GM12864 (cell line): ENCODE results near the gene ANXA2R.
"Not testable (repeated sequence)": the region's sequence is repeated elsewhere in the genome, so short reads cannot be mapped to it uniquely, and the experiment has no call there.

Source experiments
- DNase-seq: peaks from one replicate; pipeline ENCODE4 v3.0.0-alpha.2; 2011; ENCODE audit warnings: low read depth
- H3K4me3 ChIP-seq: 2 replicates; pipeline ENCODE4 v1.5.1; 2011; ENCODE audit warnings: mild to moderate bottlenecking, low read depth, low read length, control low read depth
- TF ChIP-seq, protein P1 (sequence below): IDR thresholded peaks from 2 replicates; pipeline ENCODE4 v1.5.1; 2011; ENCODE audit warnings: low read depth, mild to moderate bottlenecking, moderate library complexity, low read length, control low read depth, inconsistent platforms; ENCODE audit errors: missing control alignments

The ANXA2R gene, protein sequence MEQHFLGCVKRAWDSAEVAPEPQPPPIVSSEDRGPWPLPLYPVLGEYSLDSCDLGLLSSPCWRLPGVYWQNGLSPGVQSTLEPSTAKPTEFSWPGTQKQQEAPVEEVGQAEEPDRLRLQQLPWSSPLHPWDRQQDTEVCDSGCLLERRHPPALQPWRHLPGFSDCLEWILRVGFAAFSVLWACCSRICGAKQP

DNA sequence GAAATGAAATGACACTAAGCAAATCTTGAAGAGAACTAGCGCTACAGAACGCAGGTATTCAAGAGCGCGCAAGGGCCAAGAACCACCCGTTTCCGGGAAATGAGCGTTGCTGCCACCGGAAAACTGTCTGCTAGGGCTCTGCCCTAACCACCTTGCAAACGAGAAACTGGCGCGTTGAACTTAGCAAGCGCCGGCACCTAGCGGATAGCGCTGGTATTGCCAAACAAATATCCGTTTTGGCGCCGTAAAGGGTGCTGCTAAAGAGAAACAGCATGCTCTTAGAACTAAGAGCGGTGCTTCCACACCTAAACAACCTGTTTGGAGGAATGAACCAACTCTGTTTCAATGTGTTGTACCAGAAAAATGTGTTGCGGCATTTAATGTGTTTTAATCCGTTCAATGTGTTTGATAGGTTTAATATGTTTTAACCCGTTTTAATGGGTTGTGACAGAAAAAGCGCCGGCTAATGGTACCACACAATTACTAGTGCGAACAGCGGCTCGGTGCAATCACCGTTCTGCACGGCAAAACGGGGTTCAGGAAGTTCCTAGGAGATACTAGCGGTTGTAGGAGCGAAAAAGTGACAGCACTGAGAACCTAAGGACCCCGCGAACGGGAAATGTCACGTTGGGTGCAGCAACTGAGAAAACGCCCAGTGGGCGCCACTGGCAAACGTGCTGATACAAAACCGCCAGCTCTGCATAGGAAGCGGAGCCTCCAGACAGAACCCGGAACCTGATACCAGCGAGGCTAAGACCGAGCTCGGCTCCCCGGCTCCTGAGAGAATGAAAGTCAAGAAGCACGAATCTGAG, at the start of gene ANXA2R:
TSS of gene ANXA2R (minus strand) at position 33 of the 812 bp plus-strand sequence. CDS start 273 bp downstream, outside the sequence.
- peak within 1 kb of the TSS; percentile 60 for H3K4me3 ChIP-seq
- TF ChIP-seq, protein P1, sequence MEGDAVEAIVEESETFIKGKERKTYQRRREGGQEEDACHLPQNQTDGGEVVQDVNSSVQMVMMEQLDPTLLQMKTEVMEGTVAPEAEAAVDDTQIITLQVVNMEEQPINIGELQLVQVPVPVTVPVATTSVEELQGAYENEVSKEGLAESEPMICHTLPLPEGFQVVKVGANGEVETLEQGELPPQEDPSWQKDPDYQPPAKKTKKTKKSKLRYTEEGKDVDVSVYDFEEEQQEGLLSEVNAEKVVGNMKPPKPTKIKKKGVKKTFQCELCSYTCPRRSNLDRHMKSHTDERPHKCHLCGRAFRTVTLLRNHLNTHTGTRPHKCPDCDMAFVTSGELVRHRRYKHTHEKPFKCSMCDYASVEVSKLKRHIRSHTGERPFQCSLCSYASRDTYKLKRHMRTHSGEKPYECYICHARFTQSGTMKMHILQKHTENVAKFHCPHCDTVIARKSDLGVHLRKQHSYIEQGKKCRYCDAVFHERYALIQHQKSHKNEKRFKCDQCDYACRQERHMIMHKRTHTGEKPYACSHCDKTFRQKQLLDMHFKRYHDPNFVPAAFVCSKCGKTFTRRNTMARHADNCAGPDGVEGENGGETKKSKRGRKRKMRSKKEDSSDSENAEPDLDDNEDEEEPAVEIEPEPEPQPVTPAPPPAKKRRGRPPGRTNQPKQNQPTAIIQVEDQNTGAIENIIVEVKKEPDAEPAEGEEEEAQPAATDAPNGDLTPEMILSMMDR = peak; percentile 87
- DNase-seq = peak; percentile 93

DNA sequence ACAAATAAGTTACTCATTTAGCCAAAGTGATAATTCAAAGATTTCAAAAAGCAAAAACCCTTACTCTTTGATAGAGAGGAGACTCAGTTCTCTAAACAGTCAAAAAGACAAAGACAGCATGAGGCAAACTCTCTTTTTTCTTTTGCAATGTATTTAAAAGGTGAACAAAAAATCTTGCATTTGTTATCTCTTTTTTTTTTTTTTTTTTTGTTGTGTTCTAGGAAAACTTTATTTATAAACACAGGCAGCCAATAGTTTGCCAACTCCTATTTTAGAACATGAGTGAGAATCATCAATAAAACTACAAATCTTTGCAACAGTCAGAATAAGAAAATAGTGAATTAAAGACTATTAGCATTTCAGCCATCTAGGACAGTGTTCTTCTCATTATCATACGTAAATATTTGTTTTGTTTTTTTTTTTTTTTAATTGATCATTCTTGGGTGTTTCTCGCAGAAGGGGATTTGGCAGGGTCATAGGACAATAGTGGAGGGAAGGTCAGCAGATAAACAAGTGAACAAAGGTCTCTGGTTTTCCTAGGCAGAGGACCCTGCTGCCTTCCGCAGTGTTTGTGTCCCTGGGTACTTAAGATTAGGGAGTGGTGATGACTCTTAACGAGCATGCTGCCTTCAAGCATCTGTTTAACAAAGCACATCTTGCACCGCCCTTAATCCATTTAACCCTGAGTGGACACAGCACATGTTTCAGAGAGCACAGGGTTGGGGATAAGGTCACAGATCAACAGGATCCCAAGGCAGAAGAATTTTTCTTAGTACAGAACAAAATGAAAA, 46.2 kb upstream of the ANXA2R start:
- not testable (repeated sequence) for H3K4me3 ChIP-seq, DNase-seq

DNA sequence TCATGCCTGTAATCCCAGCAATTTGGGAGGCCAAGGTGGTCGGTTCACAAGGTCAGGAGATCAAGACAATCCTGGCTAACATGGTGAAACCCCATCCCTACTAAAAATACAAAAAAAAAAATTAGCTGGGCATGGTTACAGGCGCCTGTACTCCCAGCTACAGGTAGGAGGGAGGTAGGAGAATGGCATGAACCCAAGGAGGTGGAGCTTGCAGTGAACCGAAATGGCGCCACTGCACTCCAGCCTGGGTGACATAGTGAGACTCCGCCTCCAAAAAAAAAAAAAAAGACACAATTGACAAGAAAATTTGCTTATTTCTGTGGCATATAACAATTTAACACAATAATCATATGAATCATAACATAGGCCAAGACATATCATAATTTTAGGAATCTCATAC, 45.3 kb upstream of the ANXA2R start:
- TF ChIP-seq, protein P1 = no peak
- no peak for DNase-seq
- H3K4me3 ChIP-seq = no peak overlapping the region

DNA sequence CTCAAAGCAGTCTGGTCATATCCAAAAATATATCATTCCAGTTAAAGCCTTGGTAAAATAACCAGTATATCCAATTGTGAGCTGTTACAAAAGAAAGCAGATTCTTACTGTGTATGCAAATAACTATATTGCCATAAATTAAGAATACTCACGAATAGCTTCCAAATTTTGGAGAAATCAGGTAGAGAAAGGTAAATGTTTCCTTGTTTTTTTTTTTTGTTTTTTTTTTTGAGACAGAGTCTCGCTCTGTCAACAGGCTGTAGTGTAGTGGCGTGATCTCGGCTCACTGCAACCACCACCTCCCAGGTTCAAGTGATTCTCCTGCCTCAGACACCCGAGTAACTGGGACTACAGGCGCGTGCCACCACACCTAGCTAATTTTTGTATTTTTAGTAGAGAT, 44.3 kb upstream of the ANXA2R start:
- DNase-seq = not testable (repeated sequence)

DNA sequence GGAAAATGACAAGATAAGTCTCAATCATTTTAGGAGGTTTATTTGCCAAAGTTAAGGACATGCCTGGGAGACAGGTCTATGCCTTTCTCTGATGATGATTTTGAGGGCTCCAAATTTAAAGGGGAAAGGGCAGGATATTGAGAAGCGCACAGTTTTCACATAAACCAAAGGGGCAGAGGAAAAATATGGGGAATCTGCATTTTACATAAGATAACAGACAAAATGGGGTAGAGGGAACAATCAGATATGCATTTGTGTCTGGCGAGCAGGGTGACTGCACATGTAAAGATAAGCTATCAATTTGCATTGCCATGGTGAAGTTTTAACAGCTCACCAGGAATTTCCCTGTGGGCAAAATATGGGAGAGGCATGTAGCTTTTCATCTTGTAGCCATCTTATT, 41.2 kb upstream of the ANXA2R start:
- DNase-seq, H3K4me3 ChIP-seq: not testable (repeated sequence)

More for the DNA sequence above, 44.3 kb upstream of the ANXA2R start:
- not testable (repeated sequence) for H3K4me3 ChIP-seq

DNA sequence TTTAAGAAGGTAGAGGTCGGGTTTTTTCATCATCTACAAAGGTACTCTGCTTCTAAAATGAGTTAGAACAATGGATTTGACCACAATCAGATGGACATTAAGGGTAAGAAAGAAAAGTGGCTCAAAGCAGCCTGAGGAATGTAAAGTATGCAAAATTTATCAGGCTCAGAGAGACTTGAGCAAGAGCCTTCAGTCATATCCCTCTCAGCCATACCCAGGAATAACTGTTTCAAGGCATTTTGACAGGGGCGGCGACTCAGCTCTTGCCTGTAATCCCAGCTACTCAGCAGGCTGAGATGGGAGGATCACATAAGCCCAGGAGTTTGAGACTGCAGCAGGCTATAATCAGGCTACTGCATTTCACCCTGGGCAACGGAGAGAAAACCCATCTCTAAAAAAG, 38.8 kb upstream of the ANXA2R start:
- DNase-seq = no peak
- TF ChIP-seq, protein P1 = no peak

DNA sequence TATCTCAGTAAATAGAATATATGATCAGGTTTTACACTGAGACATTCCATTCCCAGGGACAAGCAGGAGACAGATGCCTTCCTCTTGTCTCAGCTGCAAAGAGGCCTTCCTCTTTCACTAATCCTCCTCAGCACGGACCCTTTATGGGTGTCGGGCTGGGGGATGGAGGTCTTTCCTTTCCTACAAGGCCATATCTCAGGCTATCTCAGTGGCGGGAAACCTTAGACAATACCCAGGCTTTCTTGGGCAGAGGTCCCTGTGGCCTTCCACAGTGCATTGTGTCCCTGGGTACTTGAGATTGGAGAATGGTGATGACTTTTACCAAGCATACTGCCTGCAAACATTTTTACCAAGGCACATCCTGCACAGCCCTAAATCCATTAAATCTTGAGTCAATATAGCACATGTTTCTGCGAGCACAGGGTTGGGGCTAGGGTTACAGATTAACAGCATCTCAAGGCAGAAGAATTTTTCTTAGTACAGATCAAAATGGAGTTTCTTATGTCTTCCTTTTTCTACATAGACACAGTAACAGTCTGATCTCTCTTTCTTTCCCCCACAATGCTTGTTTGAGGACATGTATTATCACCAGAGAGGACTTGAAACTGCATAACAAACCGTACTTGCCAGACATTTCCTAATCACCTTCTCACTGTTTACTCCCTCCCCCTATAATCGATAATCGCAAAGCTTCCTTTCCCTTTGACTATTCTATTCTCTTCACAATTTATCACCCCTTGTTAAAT, 37.5 kb upstream of the ANXA2R start:
- DNase-seq, H3K4me3 ChIP-seq: not testable (repeated sequence)

More for the DNA sequence above, 38.8 kb upstream of the ANXA2R start:
- H3K4me3 ChIP-seq = no peak overlapping the region

DNA sequence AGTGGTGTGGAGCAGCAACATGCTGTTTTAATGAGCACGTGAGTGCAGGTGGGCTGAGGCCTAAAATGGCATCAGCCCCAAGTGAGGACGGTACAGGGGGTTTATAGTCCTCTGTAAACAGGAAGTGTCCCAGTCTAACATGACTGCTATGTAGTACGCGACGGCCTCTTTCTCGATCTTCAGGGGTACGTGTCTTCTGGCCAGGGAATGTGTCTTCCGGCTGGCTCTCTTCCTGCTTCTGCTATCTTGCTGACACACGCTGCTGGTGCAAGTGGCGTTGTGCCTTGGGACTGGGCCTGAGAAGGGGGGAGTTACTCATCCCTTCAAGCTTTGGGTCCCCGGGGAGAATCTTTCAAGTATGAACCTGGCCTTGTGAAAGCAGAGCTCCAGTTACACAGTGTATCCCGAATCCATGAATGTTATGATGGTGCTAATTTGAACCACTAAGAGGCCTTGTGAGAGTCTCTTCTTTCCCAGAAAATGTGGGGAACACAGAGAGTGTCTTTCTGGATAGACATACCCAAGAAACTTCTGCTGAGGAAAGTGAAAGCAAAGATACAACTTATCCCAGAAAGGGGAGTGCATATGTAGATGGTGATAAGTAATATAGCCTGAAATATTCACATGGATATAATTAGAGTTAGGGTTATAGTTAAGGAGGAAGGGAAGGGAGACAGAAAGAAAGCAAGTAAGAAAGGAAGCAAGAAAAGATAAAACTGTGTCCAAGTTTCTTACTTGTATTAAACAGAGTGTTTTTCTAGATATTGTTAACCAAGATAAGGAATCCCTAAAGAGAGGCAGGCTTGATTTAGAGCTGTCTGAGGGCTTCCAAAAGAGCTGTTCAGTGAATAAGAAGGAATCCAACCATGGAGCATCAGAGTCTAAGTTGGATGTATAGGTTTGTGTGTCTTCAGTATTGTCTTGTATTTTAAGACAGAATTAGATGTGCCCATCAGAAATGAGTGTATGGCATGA, 35.5 kb upstream of the ANXA2R start:
- no peak overlapping the region for H3K4me3 ChIP-seq

More for the DNA sequence above, 35.5 kb upstream of the ANXA2R start:
- no peak for DNase-seq
- TF ChIP-seq, protein P1 = no peak
